Osteocyte (in vitro differentiated cells): Measurements from ENCODE around the gene SPATA16. TPM values are rescaled to one million over a fixed set of nuclear protein-coding genes. Genes with fewer than 3 reads are reported as not detected.

Source experiments
- DNase-seq: peaks from one replicate; pipeline ENCODE4 v3.0.0; 2021; ENCODE audit warnings: mixed read lengths; ENCODE audit not compliant: unreplicated experiment; ENCODE audit errors: extremely low spot score
- H3K27ac Mint-ChIP-seq: one replicate; pipeline ENCODE4 v1.8.0; 2021; ENCODE audit warnings: mild to moderate bottlenecking, mixed read lengths; ENCODE audit not compliant: unreplicated experiment
- H3K27me3 Mint-ChIP-seq: one replicate; pipeline ENCODE4 v1.8.0; 2021; ENCODE audit warnings: mixed read lengths; ENCODE audit not compliant: unreplicated experiment
- H3K36me3 Mint-ChIP-seq: one replicate; pipeline ENCODE4 v1.8.0; 2021; ENCODE audit warnings: mixed read lengths; ENCODE audit not compliant: unreplicated experiment
- H3K4me1 Mint-ChIP-seq: one replicate; pipeline ENCODE4 v1.8.0; 2021; ENCODE audit warnings: mixed read lengths; ENCODE audit not compliant: unreplicated experiment
- H3K4me3 Mint-ChIP-seq: one replicate; pipeline ENCODE4 v1.8.0; 2021; ENCODE audit warnings: mild to moderate bottlenecking, moderate library complexity, mixed read lengths; ENCODE audit not compliant: unreplicated experiment
- H3K9me3 Mint-ChIP-seq: one replicate; pipeline ENCODE4 v1.8.0; 2021; ENCODE audit warnings: mixed read lengths; ENCODE audit not compliant: unreplicated experiment
- total RNA-seq: library from RNA; stranded (reverse); gene quantifications from 2 replicates; pipeline ENCODE4 v1.2.1, GENCODE V29; 2021
- TF ChIP-seq, protein P1 (sequence below): fragments of 200-600 bp; sonication (generic); IDR thresholded peaks from 2 replicates; pipeline ENCODE4 v1.5.0; 2021; ENCODE audit warnings: antibody characterized with exemption, mild to moderate bottlenecking, moderate library complexity

Gene SPATA16
- total RNA-seq, 1 donor from 2014 or later, result not detected

- Mint-ChIP-seq H3K27me3 (peaks cover 5% of the 10 kb centered on the region), H3K27ac (no peak overlapping the region), H3K9me3 (no peaks in the 10 kb centered on the region), H3K4me3 (no peak overlapping the region), H3K36me3 (no peaks in the 10 kb centered on the region), H3K4me1 (no peaks in the 10 kb centered on the region)
- TF ChIP-seq, protein P1, sequence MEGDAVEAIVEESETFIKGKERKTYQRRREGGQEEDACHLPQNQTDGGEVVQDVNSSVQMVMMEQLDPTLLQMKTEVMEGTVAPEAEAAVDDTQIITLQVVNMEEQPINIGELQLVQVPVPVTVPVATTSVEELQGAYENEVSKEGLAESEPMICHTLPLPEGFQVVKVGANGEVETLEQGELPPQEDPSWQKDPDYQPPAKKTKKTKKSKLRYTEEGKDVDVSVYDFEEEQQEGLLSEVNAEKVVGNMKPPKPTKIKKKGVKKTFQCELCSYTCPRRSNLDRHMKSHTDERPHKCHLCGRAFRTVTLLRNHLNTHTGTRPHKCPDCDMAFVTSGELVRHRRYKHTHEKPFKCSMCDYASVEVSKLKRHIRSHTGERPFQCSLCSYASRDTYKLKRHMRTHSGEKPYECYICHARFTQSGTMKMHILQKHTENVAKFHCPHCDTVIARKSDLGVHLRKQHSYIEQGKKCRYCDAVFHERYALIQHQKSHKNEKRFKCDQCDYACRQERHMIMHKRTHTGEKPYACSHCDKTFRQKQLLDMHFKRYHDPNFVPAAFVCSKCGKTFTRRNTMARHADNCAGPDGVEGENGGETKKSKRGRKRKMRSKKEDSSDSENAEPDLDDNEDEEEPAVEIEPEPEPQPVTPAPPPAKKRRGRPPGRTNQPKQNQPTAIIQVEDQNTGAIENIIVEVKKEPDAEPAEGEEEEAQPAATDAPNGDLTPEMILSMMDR, result no peak
- DNase-seq, result no peak
These were observed 201.3 kb downstream of the SPATA16 start for GRCh38 chr3:172939651-172940293.

GRCh38 chr3:172938788-172939187, 202.2 kb downstream of the SPATA16 start:
- TF ChIP-seq, protein P1, result no peak
- DNase-seq, result no peak
- no peaks in the 10 kb centered on the region for H3K36me3 Mint-ChIP-seq
- H3K9me3 Mint-ChIP-seq, result no peaks in the 10 kb centered on the region
- no peaks in the 10 kb centered on the region for H3K4me1 Mint-ChIP-seq
- H3K4me3 Mint-ChIP-seq, result no peak overlapping the region
- no peak overlapping the region for H3K27ac Mint-ChIP-seq
- peaks cover 3% of the 10 kb centered on the region for H3K27me3 Mint-ChIP-seq

GRCh38 chr3:172931746-172932285, 209.2 kb downstream of the SPATA16 start:
- no peak overlapping the region for H3K4me3 Mint-ChIP-seq
- H3K27ac Mint-ChIP-seq, result no peak overlapping the region
- no peak for DNase-seq
- no peaks in the 10 kb centered on the region for H3K9me3 Mint-ChIP-seq
- H3K27me3 Mint-ChIP-seq, result peaks cover 3% of the 10 kb centered on the region
- TF ChIP-seq, protein P1, result no peak
- H3K4me1 Mint-ChIP-seq, result no peaks in the 10 kb centered on the region
- no peaks in the 10 kb centered on the region for H3K36me3 Mint-ChIP-seq

DNA sequence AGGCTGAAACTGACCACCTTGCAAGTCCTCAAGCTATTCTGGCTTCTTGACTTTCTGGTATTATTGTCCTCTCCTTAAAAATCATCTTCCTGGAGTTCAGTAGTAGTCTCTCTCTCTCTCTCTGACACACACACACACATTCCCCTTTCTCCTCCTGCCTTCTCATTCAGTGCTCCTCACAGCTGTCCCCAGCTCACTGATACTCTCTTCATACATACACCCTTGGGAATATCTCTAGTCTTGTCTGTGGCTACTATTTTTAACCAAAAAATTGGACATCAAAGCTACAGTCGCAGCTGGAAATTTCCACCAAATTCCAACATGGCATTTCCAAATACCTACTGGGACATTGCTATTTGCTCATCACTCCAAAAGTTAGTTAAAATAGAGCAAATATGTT, 211.6 kb downstream of the SPATA16 start:
- H3K27ac Mint-ChIP-seq, result no peak overlapping the region
- no peak overlapping the region for H3K4me3 Mint-ChIP-seq
- H3K36me3 Mint-ChIP-seq, result no peaks in the 10 kb centered on the region
- no peak for DNase-seq
- H3K9me3 Mint-ChIP-seq, result no peaks in the 10 kb centered on the region
- TF ChIP-seq, protein P1, result no peak
- peaks cover 8% of the 10 kb centered on the region for H3K27me3 Mint-ChIP-seq
- no peaks in the 10 kb centered on the region for H3K4me1 Mint-ChIP-seq

GRCh38 chr3:172924546-172924945, 216.5 kb downstream of the SPATA16 start:
- H3K36me3 Mint-ChIP-seq, result no peaks in the 10 kb centered on the region
- H3K4me1 Mint-ChIP-seq, result no peaks in the 10 kb centered on the region

More at GRCh38 chr3:172924546-172924945, 216.5 kb downstream of the SPATA16 start:
- Mint-ChIP-seq H3K9me3 (no peaks in the 10 kb centered on the region), H3K27me3 (peaks cover 5% of the 10 kb centered on the region), H3K27ac (no peak overlapping the region), H3K4me3 (no peak overlapping the region)
- TF ChIP-seq, protein P1, result no peak
- no peak for DNase-seq
